ENCODE results near the gene ZSCAN10.

The ZSCAN10 gene

DNA sequence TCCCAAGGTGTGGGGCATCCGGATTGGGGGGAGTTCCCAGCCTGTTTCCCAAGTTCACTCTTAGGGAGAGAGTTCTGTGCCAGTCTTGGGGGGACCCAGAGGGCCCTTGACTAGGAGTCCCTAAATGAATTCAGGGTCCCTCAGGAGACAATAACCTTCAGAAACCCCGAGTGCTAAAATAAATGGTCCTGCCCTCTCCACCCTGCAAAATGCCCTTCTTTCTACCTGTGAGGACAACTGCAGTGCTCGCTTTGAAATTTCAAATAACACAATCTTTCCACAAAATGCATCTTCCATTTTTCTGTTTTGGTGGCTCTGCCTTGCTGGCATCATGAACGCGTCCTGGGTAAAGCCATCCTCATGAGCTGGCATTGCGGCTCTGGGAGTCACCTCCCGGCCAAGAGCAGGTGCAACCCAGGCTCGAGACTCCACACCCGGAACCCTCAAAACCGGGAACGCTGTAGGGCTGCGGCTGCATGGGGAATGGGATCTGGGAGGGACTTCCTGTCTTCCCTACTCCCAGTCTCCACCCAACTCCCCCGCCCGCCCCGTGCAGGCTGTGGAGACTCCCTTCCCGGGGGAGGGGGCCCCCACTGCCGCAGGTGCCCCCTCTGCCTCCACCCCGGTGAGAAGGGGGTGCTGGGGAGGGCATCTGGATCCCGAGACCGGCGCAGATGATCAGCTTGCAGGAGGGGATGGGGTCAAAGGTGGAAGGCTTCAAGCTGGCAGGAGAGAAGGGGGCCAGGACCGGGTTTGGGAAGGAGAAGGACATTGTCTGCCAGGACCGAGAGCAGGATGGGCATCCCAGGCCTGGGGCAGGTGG, 13.2 kb upstream of the ZSCAN10 start, which contains the start of gene ZNF205:
Gene ZNF205, plus strand, starts transcription at position 529 of the 823 bp plus-strand sequence. CDS start 845 bp downstream, outside the sequence.
- DNase-seq (ENCODE audit: low spot score): no peak

DNA sequence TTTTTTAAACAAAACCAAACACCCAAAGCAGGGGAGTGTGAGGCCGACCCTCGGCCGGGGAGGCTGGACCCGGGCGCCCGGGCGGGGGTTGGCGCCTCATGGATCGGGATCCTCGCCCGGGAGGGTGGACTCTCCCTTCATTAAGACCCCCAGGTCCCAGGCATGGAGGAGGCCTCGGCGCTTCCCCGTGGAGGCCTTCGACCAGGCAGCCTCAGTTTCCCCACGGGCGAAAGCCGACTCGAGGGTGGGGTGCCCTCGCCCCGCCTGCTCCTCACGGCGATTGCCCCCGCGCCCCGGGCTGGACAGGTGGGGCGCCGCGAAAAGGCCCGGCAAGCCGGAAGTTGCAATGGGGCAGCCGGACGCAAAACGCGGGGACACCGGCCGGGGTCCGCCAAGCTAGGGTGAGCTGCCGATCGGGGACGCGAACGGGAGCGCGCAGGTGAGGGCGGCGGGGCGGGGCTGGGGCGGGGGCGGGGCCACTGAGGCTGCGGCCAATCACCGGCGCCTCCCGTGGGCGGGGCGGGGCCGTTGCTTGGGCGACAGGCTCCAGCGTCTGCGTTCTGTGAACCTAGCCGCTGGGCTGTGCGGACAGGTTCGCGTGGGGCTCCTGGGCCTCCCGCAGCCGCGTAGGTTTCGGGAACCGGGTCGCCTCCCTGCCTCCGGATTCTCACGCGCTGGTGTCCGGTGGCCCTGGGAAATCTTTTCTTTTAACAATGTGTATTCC, 7.3 kb upstream of the ZSCAN10 start:
- DNase-seq (ENCODE audit: low spot score): peak; percentile 92

DNA sequence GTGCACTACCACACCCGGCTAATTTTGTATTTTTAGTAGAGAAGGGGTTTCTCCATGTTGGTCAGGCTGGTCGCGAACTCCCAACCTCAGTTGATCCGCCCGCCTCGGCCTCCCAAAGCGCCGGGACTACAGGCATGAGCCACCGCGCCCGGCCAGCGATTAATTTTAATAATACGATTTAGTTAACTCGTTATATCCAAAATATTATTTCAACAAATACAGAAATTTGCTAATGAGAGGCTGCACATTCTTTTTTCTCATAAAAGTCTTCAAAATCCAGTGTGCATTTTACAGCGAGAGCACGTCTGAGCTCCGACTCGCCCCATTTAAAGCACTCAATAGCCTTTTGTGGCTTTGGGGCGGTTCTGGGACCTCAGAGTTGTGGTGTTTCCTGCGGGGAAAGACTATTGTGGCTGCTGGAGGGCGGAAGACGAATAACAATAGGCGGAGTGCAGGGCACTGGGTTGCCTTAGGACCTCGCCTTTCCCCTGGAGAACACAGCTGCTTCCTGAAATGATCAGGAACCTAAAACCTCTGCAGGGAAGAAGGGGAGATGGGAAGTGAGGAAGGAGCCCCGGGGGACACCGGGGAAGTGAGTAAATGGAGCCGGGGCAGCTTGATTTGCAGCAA, 2.9 kb upstream of the ZSCAN10 start:
- no peak for DNase-seq (ENCODE audit: low spot score)

DNA sequence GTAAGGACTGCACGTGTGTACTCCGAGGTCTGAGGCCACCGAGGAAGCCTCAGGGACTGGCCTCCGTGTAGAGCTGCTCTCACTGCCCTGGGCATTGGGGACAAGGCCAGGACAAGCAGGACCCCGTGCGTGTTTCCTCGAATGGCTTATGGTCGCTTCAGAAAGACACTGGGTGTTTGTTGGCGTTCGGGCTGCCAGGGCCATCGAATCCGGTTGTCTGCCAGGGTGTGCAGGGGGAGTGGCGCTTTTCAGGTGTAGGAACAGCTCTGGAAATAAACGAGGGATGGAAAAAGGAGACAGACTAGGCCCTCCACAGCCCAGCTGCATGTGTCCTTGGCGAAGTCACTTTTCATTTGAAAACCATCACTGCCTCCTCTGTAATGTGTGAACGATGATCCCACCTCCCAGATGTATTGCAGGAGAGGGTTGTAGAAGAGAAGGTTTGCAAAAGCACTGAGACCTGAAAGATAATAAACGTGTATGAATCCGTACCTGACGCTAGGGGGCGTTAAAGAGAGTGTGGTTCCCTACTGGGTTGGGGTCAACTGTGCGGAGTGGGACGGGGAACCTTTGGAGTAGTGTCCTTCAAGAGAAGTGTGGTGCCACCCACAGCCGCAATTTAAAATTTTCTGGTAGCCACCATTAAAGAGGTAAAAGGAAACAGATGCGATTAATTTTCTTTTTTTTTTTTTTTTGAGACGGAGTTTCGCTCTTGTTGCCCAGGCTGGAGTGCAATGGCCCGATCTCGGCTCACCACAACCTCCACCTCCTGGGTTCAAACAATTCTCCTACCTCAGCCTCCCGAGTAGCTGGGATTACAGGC, 2.1 kb upstream of the ZSCAN10 start:
- peak; percentile 67 for DNase-seq (ENCODE audit: low spot score)

DNA sequence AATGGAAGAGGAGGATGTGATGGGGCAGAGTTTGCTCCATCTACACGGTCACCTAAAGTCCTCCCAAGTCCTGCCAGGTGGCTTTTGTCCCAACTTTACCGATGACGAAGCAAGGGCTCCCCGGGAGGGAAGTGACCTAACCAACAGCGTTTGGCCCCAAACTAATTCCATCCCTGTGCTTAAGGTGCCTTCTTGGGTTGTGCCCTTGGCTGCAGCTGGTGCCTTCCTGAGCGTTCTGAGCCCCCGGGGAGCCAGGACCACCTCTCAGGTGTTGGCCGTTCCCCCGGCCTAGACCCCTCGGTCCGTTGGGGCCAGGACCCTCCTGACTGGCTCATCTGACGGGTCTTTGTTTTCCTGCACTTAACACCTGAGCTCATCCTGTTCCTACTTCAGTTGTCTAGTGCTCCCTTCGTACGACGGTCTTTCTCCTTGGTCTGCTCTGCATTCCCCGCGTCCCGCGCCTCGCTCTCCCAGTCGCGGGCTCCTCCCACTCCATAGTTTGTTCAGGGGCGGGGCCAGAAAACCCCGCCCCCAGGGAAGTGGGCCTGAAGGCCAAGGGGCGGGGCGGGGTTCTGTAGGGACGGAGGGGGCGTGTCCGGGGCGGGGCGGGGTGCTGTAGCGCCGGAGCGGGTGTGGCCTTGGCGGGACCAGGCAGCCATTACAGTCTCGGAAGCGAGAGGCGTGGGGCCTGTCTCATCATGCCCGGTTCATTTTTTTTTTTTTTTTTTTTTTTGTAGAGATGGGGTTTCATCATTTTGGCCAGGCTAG, 822 bp upstream of the ZSCAN10 start:
- peak; percentile 89 for DNase-seq (ENCODE audit: low spot score)

DNA sequence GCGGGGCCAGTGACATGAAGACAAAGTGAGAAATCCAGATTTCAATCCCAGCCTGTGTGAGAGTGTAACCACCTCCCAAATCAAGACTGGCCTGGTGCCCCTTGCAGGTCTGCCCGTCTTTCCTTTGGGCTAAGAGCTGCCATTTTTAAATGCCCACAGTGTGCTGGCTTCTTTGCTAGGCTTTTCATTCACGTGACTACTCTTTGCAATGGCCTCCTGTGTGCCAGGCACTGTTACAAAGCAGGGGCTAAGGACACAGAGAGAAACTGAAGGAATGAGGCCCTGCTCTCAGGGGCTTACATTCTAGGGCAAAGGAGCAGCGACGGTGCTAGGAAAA, 269 bp upstream of the ZSCAN10 start:
- DNase-seq (ENCODE audit: low spot score): no peak

DNA sequence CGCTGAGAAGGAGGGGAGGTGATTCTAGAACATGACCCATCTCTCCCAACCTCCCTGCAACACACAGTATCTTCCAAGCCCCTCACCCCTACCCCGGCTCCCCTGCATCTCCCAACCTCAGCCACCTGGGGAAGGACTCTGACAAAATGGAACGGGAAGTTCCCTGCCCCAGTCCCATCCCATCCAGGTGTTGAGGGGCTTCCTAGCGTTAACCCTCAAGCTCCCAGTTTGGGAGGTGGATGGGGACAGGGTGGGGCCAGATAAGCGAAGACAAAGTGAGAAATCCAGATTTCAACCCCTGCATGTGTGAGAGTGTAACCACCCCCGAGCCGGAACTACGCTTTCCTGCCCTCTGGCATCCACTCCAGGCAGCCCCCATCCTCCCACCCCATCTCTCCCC, 1.8 kb downstream of the ZSCAN10 start:
- no peak for DNase-seq (ENCODE audit: low spot score)

DNA sequence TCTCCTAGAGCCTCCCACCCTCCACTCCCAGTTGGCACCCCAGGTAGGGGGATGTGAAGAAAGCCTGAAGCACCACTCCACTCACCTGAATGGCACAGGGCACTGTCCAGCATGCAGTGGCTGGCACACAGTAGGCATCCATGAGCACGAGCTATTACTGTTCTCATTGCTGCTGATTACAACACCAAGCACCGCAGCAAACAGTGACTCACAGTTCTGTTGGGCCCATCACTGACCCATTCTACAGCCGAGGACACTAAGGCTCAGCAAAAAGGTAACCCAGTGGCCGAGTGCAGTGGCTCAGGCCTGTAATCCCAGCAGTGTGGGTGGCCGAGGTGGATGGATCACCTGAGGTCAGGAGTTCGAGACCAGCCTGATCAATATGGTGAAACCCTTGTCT, 2.7 kb downstream of the ZSCAN10 start:
- DNase-seq (ENCODE audit: low spot score): no peak

DNA sequence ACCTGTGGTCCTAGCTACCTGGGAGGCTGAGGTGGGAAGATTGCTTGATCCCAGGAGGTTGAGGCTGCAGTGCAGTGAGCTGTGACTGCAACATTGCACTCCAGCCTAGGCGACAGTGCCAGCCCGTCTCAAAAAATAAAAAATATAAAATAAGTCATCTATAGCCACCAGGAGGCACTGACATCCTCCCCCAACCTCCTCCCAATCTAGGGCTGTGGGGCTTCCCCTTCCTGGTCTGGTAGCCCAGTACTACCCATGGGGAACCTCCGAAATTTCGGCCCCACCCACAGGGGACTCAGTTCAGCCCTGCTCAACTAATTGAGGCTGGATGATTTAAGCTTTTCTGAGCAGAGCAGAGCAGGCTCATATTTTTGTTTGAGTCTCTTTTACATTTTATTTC, 3.2 kb downstream of the ZSCAN10 start:
- DNase-seq (ENCODE audit: low spot score): peak; percentile 80

DNA sequence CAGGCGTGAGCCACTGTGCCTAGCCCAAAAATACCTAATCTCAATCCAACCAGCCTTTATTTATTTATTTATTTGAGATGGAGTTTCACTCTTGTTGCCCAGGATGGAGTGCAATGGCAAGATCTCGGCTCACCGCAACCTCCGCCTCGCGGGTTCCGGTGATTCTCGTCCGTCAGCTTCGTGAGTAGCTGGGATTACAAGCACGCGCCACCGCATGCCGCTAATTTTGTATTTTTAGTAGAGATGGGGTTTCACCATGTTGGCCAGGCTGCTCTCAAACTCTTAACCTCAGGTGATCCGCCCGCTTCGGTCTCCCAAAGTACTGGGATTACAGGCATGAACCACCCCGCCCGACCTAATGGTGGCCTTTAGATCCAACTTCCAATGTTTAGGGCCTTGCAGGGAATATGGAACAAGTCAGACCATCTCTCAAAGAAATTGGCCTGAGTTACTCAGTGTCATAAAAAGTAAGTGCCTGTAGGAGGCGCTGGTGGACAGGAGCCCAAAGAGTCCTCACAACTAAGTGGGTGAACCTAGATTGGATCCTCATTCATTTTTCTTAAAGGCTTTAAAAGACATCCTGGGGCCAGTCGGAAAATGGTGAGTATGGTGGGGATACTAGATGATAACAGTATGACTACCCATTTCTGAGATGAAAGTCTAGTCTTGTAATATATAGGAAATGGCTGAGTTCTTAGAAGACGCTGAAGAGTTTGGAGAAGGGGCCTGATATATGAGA, 4.6 kb downstream of the ZSCAN10 start:
- DNase-seq (ENCODE audit: low spot score): peak; percentile 78

DNA sequence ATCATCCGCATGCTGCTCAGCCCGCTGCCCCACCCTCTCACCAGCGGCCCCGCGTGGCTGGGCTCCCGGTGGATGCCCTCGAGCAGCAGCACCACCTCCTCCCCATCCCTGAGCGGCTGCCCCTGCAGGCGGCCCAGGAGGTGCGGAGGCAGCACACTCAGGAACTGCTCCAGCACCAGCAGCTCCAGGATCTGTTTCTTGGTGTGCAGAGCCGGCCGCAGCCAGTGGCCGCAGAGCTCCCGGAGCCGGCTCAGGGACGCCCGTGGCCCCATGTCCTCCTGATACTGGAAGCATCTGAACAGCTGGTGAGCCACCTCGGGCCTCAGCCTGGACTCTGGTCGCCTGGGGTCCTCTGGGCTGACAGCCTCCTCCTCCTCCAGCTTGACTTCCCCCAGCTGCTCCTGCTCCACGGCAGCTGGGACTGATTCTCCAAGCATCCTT, 6.6 kb downstream of the ZSCAN10 start:
- DNase-seq (ENCODE audit: low spot score): no peak

DNA sequence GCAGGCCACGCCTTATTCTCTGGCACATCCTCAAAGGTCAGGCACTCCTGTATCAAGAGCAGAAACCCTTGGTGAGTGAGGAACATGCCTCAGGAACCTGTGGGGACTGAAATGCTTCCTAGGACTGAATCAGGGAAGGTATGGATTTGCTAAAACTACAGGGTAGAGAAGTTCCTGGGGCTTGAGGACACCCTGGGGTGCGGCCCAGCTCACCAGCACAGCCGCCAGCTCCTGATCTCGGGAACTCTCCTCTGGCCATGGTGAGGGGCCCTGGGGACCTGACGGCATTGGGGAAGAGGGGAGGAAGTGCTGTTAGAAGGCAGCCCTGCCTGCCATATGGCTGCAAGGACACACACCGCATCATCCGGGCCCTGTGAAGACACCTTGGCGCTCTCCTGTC, 7.5 kb downstream of the ZSCAN10 start:
- no peak for DNase-seq (ENCODE audit: low spot score)

DNA sequence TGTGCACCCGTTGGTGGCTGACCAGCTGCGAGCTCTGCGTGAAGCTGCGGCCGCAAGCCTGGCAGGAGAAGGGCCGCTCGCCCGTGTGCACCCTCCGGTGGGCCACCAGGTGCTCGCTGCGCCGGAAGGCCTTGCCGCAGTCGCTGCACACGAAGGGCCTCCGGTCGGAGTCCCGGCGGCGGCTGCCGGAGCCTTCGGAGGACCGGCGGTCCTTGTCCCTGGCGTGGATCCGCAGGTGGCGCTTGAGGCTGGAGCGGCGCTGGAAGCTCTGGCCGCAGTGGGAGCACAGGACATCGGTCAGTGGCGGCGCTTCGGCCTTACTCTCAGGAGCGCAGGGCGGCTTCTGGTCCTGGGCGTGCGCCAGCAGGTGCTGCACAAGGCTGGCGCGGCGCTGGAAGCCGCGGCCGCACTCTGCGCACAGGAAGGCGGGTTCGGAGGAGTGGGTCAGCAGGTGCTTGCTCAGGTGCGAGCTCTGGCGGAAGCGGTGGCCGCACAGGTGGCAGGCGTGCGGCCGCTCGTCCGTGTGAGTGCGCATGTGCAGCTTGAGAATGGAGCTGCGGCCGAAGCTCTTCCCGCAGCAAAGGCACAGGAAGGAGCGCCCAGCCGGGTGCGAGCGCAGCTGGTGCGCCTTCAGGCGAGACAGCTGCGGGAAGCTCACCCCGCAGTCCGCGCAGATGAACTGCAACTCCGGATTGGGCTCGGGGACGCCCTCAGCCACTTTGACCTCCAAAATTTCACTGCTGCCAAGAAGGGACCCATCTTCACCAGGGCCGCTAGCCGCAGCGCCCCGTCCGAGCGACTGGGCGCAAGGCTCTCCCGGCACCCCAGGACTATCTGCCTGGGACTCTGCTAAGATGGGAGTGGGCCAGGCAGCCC, 9.1 kb downstream of the ZSCAN10 start:
- no peak for DNase-seq (ENCODE audit: low spot score)

DNA sequence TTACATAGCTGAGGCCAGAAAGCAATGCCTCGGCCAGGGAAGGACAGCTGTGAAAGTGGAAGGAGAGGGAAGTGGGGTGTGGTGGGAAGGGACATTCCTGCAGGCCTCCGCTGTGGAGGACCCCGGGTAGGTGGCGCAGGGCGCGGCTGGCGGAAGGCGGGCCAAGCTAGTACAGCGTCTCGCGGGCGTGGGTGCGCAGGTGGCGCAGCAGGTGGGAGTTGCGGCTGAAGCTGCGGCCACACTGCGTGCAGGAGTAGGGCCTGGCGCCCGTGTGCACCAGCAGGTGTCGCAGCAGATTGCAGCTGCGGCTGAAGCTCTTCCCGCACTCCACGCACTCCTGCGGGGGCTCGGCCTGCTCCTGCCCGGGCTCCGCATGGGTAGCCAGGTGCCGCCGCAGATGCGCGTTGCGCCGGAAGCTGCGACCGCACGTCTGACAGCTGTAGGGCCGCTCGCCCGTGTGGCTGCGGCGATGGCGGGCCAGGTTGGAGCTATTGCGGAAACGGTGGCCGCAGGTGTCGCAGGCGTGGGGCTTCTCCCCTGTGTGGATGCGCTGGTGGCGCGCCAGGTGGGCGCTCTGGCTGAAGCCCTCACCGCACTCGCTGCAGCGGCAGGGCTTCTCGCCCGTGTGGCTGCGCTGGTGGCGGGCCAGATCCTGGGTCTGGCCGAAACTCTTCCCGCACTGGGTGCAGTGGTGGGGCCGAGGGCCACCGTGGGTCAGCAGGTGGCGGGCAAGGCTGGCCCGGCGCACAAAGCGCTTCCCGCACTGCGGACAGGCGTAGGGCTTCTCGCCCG, 10.0 kb downstream of the ZSCAN10 start:
- no peak for DNase-seq (ENCODE audit: low spot score)

DNA sequence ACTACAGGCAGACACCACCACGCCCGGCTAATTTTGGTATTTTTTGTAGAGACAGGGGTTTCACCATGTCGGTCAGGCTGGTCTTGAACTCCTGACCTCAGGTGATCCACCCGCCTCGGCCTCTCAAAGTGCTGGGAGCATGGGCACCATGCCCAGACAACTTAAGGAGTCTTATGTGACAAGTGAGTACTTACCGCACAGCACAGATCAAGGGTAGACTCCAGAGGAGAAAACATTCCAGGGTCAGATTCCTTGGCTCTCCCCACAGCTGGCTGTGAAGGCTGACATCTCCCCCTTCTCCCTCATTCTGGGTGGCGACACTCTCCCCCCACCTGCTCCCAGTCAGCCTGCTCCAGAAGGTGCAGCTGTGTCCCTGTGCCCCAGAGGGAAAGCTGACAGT, 10.6 kb downstream of the ZSCAN10 start:
- DNase-seq (ENCODE audit: low spot score): no peak

DNA sequence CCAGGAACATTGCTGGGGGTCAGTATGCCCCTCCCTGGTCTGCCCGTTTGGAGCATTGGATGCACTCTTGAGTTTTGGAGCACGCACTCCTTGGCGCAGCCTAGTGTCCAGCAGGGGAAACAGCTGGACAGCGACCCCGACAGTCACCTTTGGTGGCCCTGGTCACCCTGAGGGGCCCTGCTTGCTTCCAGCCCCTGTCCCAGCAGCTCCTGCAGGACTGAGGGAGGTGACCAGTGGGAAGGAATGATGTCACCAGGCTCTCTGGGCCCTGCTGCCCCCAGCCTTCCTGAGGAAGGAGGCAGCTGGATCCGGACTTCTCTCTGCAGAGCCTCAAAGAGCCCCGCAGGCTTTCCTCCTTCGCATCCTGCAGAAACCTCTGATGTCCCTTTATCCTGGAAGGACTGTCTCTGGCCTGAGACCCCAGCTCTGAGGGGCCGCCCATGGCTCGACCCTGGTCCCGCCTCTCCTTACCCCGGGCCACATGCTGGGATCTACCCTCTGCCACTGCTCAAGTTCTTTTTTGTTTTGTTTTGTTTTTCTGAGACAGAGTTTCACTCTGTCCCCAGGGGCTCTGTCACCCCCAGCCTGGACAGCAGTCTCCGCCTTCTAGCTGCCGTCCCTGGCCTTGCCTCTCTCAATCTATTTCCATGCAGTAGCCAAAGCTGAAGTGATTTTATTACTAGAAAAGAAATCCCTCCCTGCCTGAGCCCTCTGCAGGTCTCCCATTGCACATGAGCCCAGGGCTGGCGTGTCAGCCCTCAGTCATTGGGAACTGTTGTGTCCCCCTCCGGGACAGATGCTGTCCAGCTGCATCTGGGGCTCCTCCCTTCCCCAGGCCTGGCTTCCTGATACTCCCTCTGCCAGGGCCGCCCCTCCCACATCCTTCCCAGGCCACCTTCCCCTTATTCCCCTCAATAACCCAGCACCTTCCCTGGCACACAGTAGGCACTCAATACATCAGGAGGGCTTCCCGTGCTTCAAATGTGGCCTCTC, 11.6 kb downstream of the ZSCAN10 start:
- DNase-seq (ENCODE audit: low spot score): no peak

DNA sequence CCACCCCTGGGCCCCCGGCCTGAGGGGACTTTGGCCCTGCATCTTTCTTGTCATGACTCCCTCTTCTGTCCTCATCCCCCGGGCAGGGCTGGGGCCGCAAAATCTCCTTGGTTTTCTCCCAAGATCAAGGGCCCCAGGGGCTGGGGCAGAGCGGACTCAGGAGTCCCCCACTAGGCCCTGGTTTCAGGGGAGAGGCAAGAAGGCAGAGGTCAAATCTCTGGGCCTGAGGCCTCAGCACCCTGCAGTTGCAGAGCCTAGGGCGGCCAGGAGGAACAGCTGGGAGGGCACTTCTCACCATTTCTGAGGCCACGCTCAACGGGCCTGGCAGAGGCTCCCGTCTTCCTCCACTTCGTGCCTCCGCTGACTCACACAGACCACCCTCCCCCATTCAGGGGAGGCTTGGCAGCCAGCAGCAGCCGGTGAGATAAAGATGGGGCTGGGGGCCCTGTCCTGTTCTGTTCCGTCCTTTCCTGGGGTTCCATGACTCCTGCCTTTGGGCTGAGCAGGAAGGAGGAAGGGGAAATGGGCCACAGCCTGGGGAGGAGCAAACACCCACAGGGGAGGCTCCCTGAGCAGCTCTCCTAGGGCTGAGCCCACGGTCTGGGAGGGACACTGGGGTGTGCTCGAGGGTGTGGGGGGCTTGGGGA, 12.4 kb downstream of the ZSCAN10 start:
- no peak for DNase-seq (ENCODE audit: low spot score)

Measured in NAMALWA (cell line).